BJ (cell line): ENCODE results near the gene IFIT1. TPM values are rescaled to one million over a fixed set of nuclear protein-coding genes. Genes with fewer than 3 reads are reported as not detected.
A peak's percentile ranks its signal among the peaks of the same experiment; 100 is the strongest.
"Not testable (repeated sequence)": the region's sequence is repeated elsewhere in the genome, so short reads cannot be mapped to it uniquely, and the experiment has no call there.

Source experiments
- CTCF ChIA-PET: fragments of 350-600 bp; formaldehyde crosslinking; extraction: SDS; loops from one replicate; lab custom pipeline; 2021; ENCODE audit warnings: antibody characterized with exemption, inconsistent platforms; lab: Yijun Ruan, JAX
- POLR2A ChIA-PET: fragments of 300-600 bp; sonication (Branson Sonifier 250); formaldehyde crosslinking; extraction: SDS; loops from one replicate; lab custom pipeline; 2021; ENCODE audit warnings: antibody characterized with exemption; lab: Charles Lee
- DNase-seq: peaks from one replicate; pipeline ENCODE4 v3.0.0-alpha.2; 2011; ENCODE audit warnings: low read depth
- H3K27me3 ChIP-seq: 2 replicates; pipeline ENCODE4 v1.6.0; 2011; ENCODE audit warnings: low read length; ENCODE audit not compliant: control insufficient read depth, insufficient read depth
- H3K36me3 ChIP-seq: 2 replicates; pipeline ENCODE4 v1.5.1; 2011; ENCODE audit warnings: low read length; ENCODE audit not compliant: control insufficient read depth, insufficient read depth
- H3K4me3 ChIP-seq: 2 replicates; pipeline ENCODE4 v1.5.1; 2011; ENCODE audit warnings: low read depth, mild to moderate bottlenecking, control low read depth, low read length
- CTCF ChIP-seq: IDR thresholded peaks from 2 replicates; pipeline ENCODE4 v1.5.1; 2011; ENCODE audit warnings: low read depth, mild to moderate bottlenecking, control low read depth, inconsistent platforms, low read length, moderate library complexity; ENCODE audit not compliant: insufficient read depth
- polyA plus RNA-seq: library from polyadenylated mRNA; depleted of rRNA; stranded (reverse); fragments of >200 nt; gene quantifications from 2 replicates; pipeline ENCODE4 v1.2.3, GENCODE V29; 2011

IFIT1 gene
- polyA plus RNA-seq, 1 experiment: 25.1 TPM

- CTCF ChIA-PET: no interaction called here
- H3K36me3 ChIP-seq: no peaks in the 10 kb centered on the region
- no peak for TF ChIP-seq CTCF
- DNase-seq: no peak
- POLR2A ChIA-PET: no interaction called here
- H3K27me3 ChIP-seq: no peaks in the 10 kb centered on the region
- no peak overlapping the region for H3K4me3 ChIP-seq
These were observed 9.7 kb upstream of the IFIT1 start for GRCh38 chr10:89382757-89383156.

- H3K27me3 ChIP-seq: no peaks in the 10 kb centered on the region
- ChIA-PET CTCF (interaction anchor here (0.8 to 1.3 kb wide), 2 partner anchors 8 to 15 kb away, joined by 3 to 7 read pairs; no protein-coding TSS in a partner anchor), POLR2A (no interaction called here)
- no peak for DNase-seq
- no peaks in the 10 kb centered on the region for H3K36me3 ChIP-seq
- no peak for TF ChIP-seq CTCF
- H3K4me3 ChIP-seq: no peak overlapping the region
These were observed 7.7 kb upstream of the IFIT1 start for GRCh38 chr10:89384474-89385340.

GRCh38 chr10:89388806-89389205 lies 3.6 kb upstream of the IFIT1 start:
- CTCF ChIA-PET: interaction anchor here (0.7 to 1.8 kb wide), 6 partner anchors 10 to 138 kb away, joined by 3 to 7 read pairs (median 4); no protein-coding TSS in a partner anchor
- POLR2A ChIA-PET: no interaction called here

GRCh38 chr10:89389254-89389653 lies 3.2 kb upstream of the IFIT1 start:
- ChIA-PET CTCF (interaction anchor here (0.6 to 1.8 kb wide), 7 partner anchors 11 to 131 kb away, joined by 3 to 7 read pairs (median 3); partner anchors contain the start of gene IFIT5), POLR2A (no interaction called here)
- no peak for DNase-seq
- no peaks in the 10 kb centered on the region for H3K27me3 ChIP-seq
- no peaks in the 10 kb centered on the region for H3K36me3 ChIP-seq
- no peak overlapping the region for H3K4me3 ChIP-seq
- peak; percentile 47 for TF ChIP-seq CTCF

More at GRCh38 chr10:89388806-89389205, 3.6 kb upstream of the IFIT1 start:
- no peak for TF ChIP-seq CTCF
- H3K36me3 ChIP-seq: no peaks in the 10 kb centered on the region
- no peak for DNase-seq
- H3K27me3 ChIP-seq: no peaks in the 10 kb centered on the region
- no peak overlapping the region for H3K4me3 ChIP-seq

GRCh38 chr10:89390476-89391225 lies 1.8 kb upstream of the IFIT1 start:
- no peak overlapping the region for H3K4me3 ChIP-seq
- no peak for DNase-seq
- POLR2A ChIA-PET: no interaction called here
- CTCF ChIA-PET: no interaction called here
- H3K36me3 ChIP-seq: no peaks in the 10 kb centered on the region
- no peaks in the 10 kb centered on the region for H3K27me3 ChIP-seq
- TF ChIP-seq CTCF: no peak

GRCh38 chr10:89391226-89391576 lies 1.2 kb upstream of the IFIT1 start:
- H3K36me3 ChIP-seq, DNase-seq, H3K27me3 ChIP-seq, H3K4me3 ChIP-seq, CTCF ChIA-PET, POLR2A ChIA-PET: not testable (repeated sequence)
